ENCODE data around the gene JHY.
A peak's percentile ranks its signal among the peaks of the same experiment; 100 is the strongest.

The JHY gene

GRCh38 chr11:122963961-122964360 lies 81.4 kb downstream of the JHY start:
- H3K4me3 ChIP-seq = no peak overlapping the region
- H3K36me3 ChIP-seq = no peaks in the 10 kb centered on the region
- H3K4me2 ChIP-seq = no peak overlapping the region
- no peaks in the 10 kb centered on the region for H3K4me1 ChIP-seq
- H3K9me3 ChIP-seq (replicated peaks in 1 of 11) = 0 out of 22 replicates have a peak, but pooled peaks cover 0 to 5% (median 0%) of the 10 kb centered on the region in 11 experiments
- no peaks in the 10 kb centered on the region for H4K20me1 ChIP-seq
- TF ChIP-seq Cebpa-rat (IDR thresholded peaks at IDR 0.05) = no peak
- H3K9ac ChIP-seq = no peak overlapping the region
- no peaks in the 10 kb centered on the region for H3K27me3 ChIP-seq
- H3K27ac ChIP-seq = no peak overlapping the region

DNA sequence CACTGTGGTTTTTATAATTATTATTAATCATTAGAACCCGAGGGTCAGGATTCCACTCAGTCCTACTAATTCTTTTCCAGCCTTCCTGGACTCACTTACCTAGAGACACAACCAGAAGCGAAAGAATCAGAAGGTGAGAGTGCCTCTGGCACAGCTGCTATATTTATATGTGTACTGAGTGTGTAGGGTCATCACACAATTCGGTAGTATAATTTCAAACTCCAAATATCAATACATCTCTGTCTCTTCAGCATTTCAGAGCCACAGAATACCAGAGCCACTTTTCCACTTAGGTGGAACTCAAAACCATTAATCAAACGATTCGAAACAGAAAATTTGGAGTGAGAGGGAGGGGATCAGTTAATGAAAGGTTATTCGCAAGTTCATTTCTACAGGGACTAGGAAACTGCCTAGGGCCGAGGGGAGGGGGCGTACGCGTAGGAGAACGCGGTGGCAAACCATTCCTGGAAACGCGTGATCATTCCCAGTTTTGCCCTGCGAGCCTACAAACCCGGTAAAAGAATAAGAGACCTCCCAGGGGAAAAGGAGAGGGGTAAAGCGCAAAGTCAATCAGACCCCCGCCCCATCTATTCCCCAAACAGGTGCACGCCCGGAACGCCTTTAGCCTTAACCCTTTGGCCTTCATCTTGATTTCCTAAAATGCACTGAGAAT lies 93.6 kb downstream of the JHY start:
- TF ChIP-seq Cebpa-rat (IDR thresholded peaks at IDR 0.05) = no peak
- no peak overlapping the region for H3K9ac ChIP-seq

DNA sequence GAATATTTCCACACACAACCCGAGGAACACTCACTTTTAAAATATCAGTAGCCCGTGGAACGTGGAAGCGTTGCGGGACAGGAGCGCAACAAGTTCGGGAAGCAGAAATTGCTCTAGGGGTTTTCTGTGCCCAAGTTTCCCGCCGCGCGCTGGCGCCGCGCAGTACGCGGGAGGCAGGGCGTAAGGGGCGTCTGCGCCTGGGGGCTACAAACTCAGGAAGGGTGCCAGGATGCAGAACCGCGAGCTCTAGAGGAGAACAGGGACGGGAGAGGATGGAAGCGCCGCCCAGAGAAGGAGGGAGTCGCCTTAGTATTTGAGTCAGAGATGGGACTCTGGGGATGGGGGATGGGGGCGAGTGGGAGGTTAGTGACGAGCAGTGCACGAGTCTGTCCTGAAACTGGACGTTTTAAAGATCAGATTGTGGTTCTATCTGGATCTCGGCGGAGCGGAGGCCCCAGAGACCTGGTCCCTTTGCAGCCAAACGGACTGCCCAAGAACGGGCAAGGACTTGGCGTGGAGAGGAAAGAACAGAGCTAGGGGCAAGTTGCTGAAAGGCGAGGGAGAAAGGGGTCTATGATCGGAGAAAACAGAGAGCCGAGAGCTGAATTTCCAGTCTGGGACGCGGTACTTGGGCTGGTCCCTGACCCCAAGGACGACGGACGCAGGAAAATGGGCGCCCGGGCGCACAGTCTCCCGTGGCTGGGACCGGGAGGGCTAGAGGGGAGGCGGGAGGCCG lies 94.3 kb downstream of the JHY start:
- H3K4me2 ChIP-seq = no peak overlapping the region
- H3K27me3 ChIP-seq = peaks cover 79 to 97% (median 90%) of the 10 kb centered on the region in 11 experiments
- peaks cover 0 to 5% (median 0%) of the 10 kb centered on the region in 11 experiments; a peak in 1 of 22 replicates for H3K36me3 ChIP-seq
- H3K9me3 ChIP-seq (replicated peaks in 1 of 11) = peaks cover 51 to 59% (median 56%) of the 10 kb centered on the region in 11 experiments
- H3K27ac ChIP-seq = no peak overlapping the region
- peaks cover 0 to 13% (median 0%) of the 10 kb centered on the region in 11 experiments; a peak in 4 of 22 replicates for H4K20me1 ChIP-seq
- H3K9ac ChIP-seq = no peak overlapping the region
- no peak for TF ChIP-seq Cebpa-rat (IDR thresholded peaks at IDR 0.05)
- peaks cover 0 to 4% (median 0%) of the 10 kb centered on the region in 10 experiments; a peak in 1 of 20 replicates for H3K4me1 ChIP-seq
- H3K4me3 ChIP-seq = peak overlapping the region in 4 of 10 experiments; percentile 9 to 40 (median 16); a peak in 4 of 20 replicates

More for the DNA sequence above, 93.6 kb downstream of the JHY start:
- H4K20me1 ChIP-seq = peaks cover 0 to 13% (median 0%) of the 10 kb centered on the region in 11 experiments; a peak in 4 of 22 replicates
- peaks cover 72 to 90% (median 83%) of the 10 kb centered on the region in 11 experiments for H3K27me3 ChIP-seq
- H3K4me3 ChIP-seq = 0 out of 20 replicates have a peak overlapping the region, but pooled peaks of 1 of the 10 experiments have one; percentile 7
- H3K27ac ChIP-seq = no peak overlapping the region
- H3K9me3 ChIP-seq (replicated peaks in 1 of 11) = peaks cover 50 to 56% (median 54%) of the 10 kb centered on the region in 11 experiments
- peaks cover 0 to 5% (median 0%) of the 10 kb centered on the region in 11 experiments; a peak in 1 of 22 replicates for H3K36me3 ChIP-seq
- no peaks in the 10 kb centered on the region for H3K4me1 ChIP-seq
- no peak overlapping the region for H3K4me2 ChIP-seq

- peak overlapping the region in 5 of 10 experiments; percentile 9 to 40 (median 19); a peak in 3 of 20 replicates for H3K4me3 ChIP-seq
- no peak overlapping the region for H3K4me2 ChIP-seq
- peaks cover 0 to 4% (median 0%) of the 10 kb centered on the region in 10 experiments; a peak in 1 of 20 replicates for H3K4me1 ChIP-seq
- H3K27me3 ChIP-seq = peaks cover 87 to 100% (median 98%) of the 10 kb centered on the region in 11 experiments
- peaks cover 0 to 5% (median 0%) of the 10 kb centered on the region in 11 experiments; a peak in 1 of 22 replicates for H3K36me3 ChIP-seq
- no peak overlapping the region for H3K9ac ChIP-seq
- peaks cover 53 to 62% (median 56%) of the 10 kb centered on the region in 11 experiments for H3K9me3 ChIP-seq (replicated peaks in 1 of 11)
- no peak overlapping the region for H3K27ac ChIP-seq
- H4K20me1 ChIP-seq = peaks cover 0 to 13% (median 0%) of the 10 kb centered on the region in 11 experiments; a peak in 4 of 22 replicates
- TF ChIP-seq Cebpa-rat (IDR thresholded peaks at IDR 0.05) = no peak
Measured at GRCh38 chr11:122977470-122978298, 95.1 kb downstream of the JHY start.

- Histone ChIP-seq H3K36me3 (peaks cover 0 to 5% (median 0%) of the 10 kb centered on the region in 11 experiments; a peak in 1 of 22 replicates), H3K27ac (no peak overlapping the region), H3K4me3 (no peak overlapping the region), H3K27me3 (peaks cover 93 to 100% (median 100%) of the 10 kb centered on the region in 11 experiments), H3K4me1 (peaks cover 0 to 4% (median 0%) of the 10 kb centered on the region in 10 experiments; a peak in 1 of 20 replicates), H3K4me2 (no peak overlapping the region), H3K9me3 (replicated peaks in 1 of 11) (peaks cover 54 to 68% (median 60%) of the 10 kb centered on the region in 11 experiments), H3K9ac (no peak overlapping the region), H4K20me1 (peaks cover 0 to 13% (median 0%) of the 10 kb centered on the region in 11 experiments; a peak in 4 of 22 replicates)
- no peak for TF ChIP-seq Cebpa-rat (IDR thresholded peaks at IDR 0.05)
Measured at GRCh38 chr11:122978299-122978620, 95.7 kb downstream of the JHY start.

DNA sequence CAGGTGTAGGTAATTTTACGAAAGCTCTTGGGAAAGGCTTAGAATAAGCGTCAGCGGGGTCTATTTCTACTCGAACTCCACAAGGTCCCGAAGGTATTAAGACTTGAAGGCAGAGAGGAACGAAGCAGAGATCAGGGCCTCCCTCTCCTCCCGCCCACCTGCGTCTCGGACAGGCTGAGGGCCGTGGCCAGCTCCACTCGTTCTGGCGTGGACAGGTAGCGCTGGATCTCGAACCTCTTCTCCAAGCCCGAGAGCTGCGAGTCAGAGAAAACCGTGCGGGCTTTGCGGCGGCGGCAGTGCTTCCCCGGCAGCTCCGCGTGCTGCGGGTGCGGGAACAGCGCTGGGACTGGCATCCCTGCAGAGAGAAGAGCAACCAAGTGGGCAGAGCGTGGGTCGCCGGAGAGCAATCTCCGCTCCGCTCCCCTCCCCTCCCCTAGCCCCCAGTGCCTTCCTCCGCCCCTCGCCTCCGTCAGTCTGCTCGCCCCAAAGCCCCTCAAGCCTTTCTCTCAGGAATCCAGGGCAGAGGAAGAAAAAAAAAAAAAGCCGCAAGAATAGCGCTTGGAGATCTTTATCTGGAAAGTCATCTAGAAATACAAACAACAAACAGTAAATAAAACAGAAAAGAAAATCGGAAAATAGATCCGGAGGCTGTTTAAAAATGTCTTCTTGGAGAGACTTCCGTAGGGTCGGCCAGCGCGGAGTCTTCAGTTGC lies 96.7 kb downstream of the JHY start:
- Histone ChIP-seq H4K20me1 (peaks cover 0 to 16% (median 0%) of the 10 kb centered on the region in 11 experiments; a peak in 5 of 22 replicates), H3K4me3 (peak overlapping the region in 1 of 10 experiments; percentile 40; a peak in 1 of 20 replicates), H3K4me2 (no peak overlapping the region), H3K4me1 (peaks cover 0 to 4% (median 0%) of the 10 kb centered on the region in 10 experiments; a peak in 2 of 20 replicates), H3K27ac (no peak overlapping the region), H3K9me3 (replicated peaks in 1 of 11) (peaks cover 57 to 78% (median 68%) of the 10 kb centered on the region in 11 experiments), H3K36me3 (peaks cover 0 to 5% (median 0%) of the 10 kb centered on the region in 11 experiments; a peak in 1 of 22 replicates), H3K27me3 (peaks cover 99 to 100% (median 100%) of the 10 kb centered on the region in 11 experiments), H3K9ac (no peak overlapping the region)
- TF ChIP-seq Cebpa-rat (IDR thresholded peaks at IDR 0.05) = no peak

DNA sequence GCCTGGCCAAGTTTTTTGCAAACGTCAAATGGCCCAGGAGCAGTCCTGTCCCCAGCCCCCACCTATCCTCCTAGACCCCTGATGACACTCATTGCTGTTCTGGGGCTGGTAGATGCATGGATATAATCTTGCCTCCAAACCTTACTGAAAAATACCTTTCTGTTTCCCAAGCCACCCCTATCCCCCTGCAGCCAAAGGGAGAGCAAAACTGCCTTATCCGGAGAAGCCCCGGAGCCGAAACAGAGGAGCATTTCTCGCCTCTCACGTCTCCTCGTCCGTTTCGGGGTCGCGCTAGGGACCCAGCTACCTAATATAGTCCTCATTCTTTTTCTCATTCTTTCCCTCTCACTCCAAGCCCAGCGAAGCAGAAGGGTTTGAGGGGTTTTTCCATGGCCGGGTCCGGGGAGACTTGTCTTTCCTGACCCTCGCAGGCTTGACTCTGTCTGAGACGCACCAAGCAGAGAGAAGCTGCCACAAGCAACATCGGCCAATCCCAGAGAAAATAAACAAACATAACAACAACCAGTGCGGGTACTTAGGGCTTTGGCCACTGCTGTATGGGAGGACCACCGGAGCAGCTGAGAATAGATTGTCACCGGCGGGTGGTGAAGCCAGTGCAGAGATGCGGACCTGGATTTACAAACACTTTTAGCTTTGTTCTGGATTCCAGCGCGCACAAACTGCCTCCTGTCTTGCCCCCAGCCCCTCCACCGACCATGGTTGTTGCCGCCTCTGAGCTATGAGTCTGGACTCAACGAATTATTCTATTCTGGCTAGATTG lies 97.4 kb downstream of the JHY start:
- peaks cover 100% of the 10 kb centered on the region in 11 experiments for H3K27me3 ChIP-seq
- TF ChIP-seq Cebpa-rat (IDR thresholded peaks at IDR 0.05) = no peak
- H3K27ac ChIP-seq = no peak overlapping the region
- no peak overlapping the region for H3K4me2 ChIP-seq
- no peak overlapping the region for H3K9ac ChIP-seq
- H3K4me1 ChIP-seq = peaks cover 0 to 7% (median 0%) of the 10 kb centered on the region in 10 experiments; a peak in 2 of 20 replicates
- H3K4me3 ChIP-seq = no peak overlapping the region
- peaks cover 0 to 20% (median 0%) of the 10 kb centered on the region in 11 experiments; a peak in 7 of 22 replicates for H4K20me1 ChIP-seq
- H3K36me3 ChIP-seq = peaks cover 0 to 5% (median 0%) of the 10 kb centered on the region in 11 experiments; a peak in 1 of 22 replicates
- peaks cover 64 to 83% (median 75%) of the 10 kb centered on the region in 11 experiments for H3K9me3 ChIP-seq (replicated peaks in 1 of 11)

Measured in BLaER1 treated with 17β-estradiol and CSF1 and Interleukin-3, amounts not matched to agents 10 nM and 100 nM (cell line).